SH-SY5Y (cell line): ENCODE measurements around the gene SEPTIN3.

Source experiments
- GATA2 ChIP-seq: IDR thresholded peaks from 2 replicates; pipeline ENCODE4 v1.6.1; 2011; ENCODE audit warnings: mild to moderate bottlenecking, low read depth, low read length
- GATA3 ChIP-seq: IDR thresholded peaks from 2 replicates; pipeline ENCODE4 v1.6.1; 2011; ENCODE audit warnings: low read depth, mild to moderate bottlenecking, low read length, moderate library complexity

DNA sequence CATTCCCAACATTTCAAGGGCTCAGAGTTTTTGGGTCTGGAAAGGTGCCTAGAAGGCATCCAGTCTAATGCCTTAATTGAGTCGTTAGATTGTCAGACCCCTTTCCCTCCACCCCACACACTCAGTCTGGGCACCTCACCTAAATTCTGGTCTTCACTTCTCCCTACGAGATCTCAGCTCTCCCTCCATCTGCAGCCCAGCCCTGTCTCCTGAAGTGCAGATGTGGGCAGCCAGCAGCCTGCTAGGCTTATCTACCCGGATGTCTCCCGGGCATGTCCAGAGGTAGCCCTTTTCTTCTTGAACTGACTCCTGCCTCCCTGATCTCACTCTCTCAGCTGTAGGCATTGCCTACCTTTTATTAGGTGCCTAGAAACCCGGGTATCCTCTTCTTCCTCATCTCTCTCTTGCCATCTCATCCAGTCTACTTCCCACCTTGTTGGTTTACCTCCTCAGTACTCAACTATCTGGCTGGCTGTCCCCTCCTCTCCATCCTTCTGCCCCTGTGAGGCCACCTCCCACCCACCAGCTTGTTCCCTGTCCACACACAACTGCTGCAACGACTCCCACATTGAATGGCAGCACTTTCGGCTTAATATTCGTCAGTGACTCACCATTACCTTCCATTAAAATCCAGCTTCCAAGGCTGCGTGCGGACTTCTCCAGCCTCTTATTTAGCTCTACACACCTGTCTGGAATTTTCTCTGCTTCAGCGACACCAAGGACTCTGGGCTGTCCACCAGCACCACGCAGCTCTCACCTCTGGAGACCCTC lies 6.2 kb downstream of the SEPTIN3 start:
- no peak for TF ChIP-seq GATA3
- TF ChIP-seq GATA2, result no peak
